ENCODE results near the gene ASPDH. TPM values are rescaled to one million over a fixed set of nuclear protein-coding genes. Genes with fewer than 3 reads are reported as not detected.

The ASPDH gene
- total RNA-seq, 1 experiment from 2014 or later: not detected

DNA sequence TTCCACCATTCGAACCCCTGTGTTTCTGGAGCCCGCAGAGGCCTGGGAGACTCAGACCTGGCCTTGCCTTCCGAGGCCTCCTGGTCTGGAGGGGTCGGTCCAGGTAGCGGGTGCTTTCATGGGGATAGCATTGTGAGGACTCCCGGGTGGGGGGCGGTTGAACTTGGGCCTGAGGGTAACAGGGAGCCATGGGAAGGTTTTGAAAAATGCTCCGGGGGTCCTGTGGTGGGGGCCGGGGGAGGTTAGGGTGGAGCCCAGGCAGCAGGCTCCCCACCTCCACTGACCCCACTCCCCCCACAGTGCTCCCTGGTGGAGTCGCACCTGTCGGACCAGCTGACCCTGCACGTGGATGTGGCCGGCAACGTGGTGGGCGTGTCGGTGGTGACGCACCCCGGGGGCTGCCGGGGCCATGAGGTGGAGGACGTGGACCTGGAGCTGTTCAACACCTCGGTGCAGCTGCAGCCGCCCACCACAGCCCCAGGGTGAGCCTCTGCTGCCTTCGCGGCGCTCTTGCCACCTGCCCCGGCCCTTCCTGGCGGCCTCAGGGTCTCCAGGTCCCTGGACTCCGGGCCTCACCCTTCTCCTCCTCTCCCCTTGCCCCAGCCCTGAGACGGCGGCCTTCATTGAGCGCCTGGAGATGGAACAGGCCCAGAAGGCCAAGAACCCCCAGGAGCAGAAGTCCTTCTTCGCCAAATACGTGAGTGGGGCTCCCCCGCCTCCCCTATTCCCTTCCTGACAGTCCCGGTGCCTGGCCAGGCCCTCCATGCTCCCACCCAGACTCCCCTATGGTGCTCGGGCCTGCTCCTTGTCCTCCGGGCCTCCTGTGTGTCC lies 33.2 kb downstream of the ASPDH start:
- Histone ChIP-seq H3K79me1 (ENCODE audit: insufficient read depth, low read depth, low read length, poor library complexity, severe bottlenecking) (peaks cover 9% of the 10 kb centered on the region), H3K4me1 (ENCODE audit: insufficient read depth, low read length) (peaks cover 4% of the 10 kb centered on the region; the same call in 1 of the 2 replicates), H3K27me3 (ENCODE audit: insufficient read depth, low read length) (no peaks in the 10 kb centered on the region), H3K18ac (ENCODE audit: insufficient read length, low read depth, low read length) (no peak overlapping the region), H3K4me2 (ENCODE audit: insufficient read depth, insufficient read length, low read length) (no peak overlapping the region), H2AK5ac (ENCODE audit: insufficient read length, low read length) (no peak overlapping the region), H2BK5ac (ENCODE audit: insufficient read length, low read length) (no peak overlapping the region), H4K5ac (ENCODE audit: insufficient read length, low read depth, low read length) (no peak overlapping the region), H3K14ac (ENCODE audit: insufficient read depth, low read length) (no peak overlapping the region), H2BK120ac (ENCODE audit: low read depth, low read length, poor library complexity, severe bottlenecking) (no peak overlapping the region), H2BK12ac (ENCODE audit: insufficient read length, low read depth, low read length) (no peak overlapping the region), H3K56ac (ENCODE audit: insufficient read length, low read depth, low read length) (no peak overlapping the region), H3K79me2 (ENCODE audit: insufficient read depth, low read length) (peaks cover 5% of the 10 kb centered on the region; the same call in 1 of the 2 replicates), H3K9me3 (ENCODE audit: control insufficient read depth, low read depth, low read length) (peaks cover 7% of the 10 kb centered on the region), H4K91ac (ENCODE audit: insufficient read length, low read depth, low read length) (no peak overlapping the region), H3K23me2 (ENCODE audit: insufficient read length, low read depth, low read length, poor library complexity, severe bottlenecking) (no peaks in the 10 kb centered on the region), H2BK15ac (ENCODE audit: low read depth, low read length) (no peak overlapping the region), H4K8ac (replicated peaks; ENCODE audit: insufficient read length, low read depth, low read length) (no peak overlapping the region), H2BK20ac (ENCODE audit: low read depth, low read length, poor library complexity, severe bottlenecking) (no peak overlapping the region), H3K23ac (ENCODE audit: insufficient read length, low read depth, low read length) (no peak overlapping the region), H3K9ac (ENCODE audit: extremely low read depth, insufficient read length, low read length) (no peak overlapping the region), H4K20me1 (ENCODE audit: control insufficient read depth, insufficient read depth, insufficient read length) (no peaks in the 10 kb centered on the region), H3K4ac (ENCODE audit: low read depth, low read length) (no peak overlapping the region), H3T11ph (ENCODE audit: low read length) (no peak overlapping the region), H3K27ac (ENCODE audit: insufficient read length, low read depth, low read length) (no peak overlapping the region), H2AFZ (ENCODE audit: low read length) (no peak overlapping the region)
- peaks cover 20 to 32% of the 10 kb centered on the region in 2 experiments for H3K9me3 Mint-ChIP-seq
- no peak overlapping the region for H3K27ac Mint-ChIP-seq
- TF ChIP-seq, protein P1, sequence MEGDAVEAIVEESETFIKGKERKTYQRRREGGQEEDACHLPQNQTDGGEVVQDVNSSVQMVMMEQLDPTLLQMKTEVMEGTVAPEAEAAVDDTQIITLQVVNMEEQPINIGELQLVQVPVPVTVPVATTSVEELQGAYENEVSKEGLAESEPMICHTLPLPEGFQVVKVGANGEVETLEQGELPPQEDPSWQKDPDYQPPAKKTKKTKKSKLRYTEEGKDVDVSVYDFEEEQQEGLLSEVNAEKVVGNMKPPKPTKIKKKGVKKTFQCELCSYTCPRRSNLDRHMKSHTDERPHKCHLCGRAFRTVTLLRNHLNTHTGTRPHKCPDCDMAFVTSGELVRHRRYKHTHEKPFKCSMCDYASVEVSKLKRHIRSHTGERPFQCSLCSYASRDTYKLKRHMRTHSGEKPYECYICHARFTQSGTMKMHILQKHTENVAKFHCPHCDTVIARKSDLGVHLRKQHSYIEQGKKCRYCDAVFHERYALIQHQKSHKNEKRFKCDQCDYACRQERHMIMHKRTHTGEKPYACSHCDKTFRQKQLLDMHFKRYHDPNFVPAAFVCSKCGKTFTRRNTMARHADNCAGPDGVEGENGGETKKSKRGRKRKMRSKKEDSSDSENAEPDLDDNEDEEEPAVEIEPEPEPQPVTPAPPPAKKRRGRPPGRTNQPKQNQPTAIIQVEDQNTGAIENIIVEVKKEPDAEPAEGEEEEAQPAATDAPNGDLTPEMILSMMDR (conservative IDR thresholded peaks at IDR 0.05): no peak
- H3K36me3 Mint-ChIP-seq (ENCODE audit: insufficient read depth in 1 of 3, low read depth in 3 of 3): peaks cover 52 to 66% (median 64%) of the 10 kb centered on the region in 3 experiments
- no peak for DNase-seq
- H3K4me3 Mint-ChIP-seq: no peak overlapping the region
- H3K27me3 Mint-ChIP-seq (ENCODE audit: low read depth): peaks cover 9% of the 10 kb centered on the region
- peaks cover 8 to 18% of the 10 kb centered on the region in 2 experiments for H3K4me1 Mint-ChIP-seq
- no CpG with 5 or more reads among the region's 37 CpGs for WGBS (ENCODE audit: extremely low coverage, insufficient read length, low lambda C conversion rate)
